Breast epithelium (tissue), 3 donors: ENCODE results near the gene MESP2.

Experiments used
- POLR2A ChIP-seq: fragments of 450-650 bp; IDR thresholded peaks from one replicate; pipeline ENCODE4 v1.6.1; 2016; ENCODE audit warnings: antibody characterized with exemption, mild to moderate bottlenecking, moderate library complexity
- POLR2AphosphoS5 ChIP-seq, 3 donors: sonication (generic); formaldehyde crosslinking; IDR thresholded peaks; one replicate each; pipeline ENCODE4 v1.6.1; 2017; ENCODE audit warnings: antibody characterized with exemption in 3 of 3
- TF ChIP-seq, protein P1 (sequence below), 3 donors: fragments of 450-650 bp; IDR thresholded peaks; one replicate each; pipeline ENCODE4 v1.5.1; 2016 to 2017; ENCODE audit warnings: antibody characterized with exemption in 3 of 3, mild to moderate bottlenecking in 3 of 3, moderate library complexity in 3 of 3

DNA sequence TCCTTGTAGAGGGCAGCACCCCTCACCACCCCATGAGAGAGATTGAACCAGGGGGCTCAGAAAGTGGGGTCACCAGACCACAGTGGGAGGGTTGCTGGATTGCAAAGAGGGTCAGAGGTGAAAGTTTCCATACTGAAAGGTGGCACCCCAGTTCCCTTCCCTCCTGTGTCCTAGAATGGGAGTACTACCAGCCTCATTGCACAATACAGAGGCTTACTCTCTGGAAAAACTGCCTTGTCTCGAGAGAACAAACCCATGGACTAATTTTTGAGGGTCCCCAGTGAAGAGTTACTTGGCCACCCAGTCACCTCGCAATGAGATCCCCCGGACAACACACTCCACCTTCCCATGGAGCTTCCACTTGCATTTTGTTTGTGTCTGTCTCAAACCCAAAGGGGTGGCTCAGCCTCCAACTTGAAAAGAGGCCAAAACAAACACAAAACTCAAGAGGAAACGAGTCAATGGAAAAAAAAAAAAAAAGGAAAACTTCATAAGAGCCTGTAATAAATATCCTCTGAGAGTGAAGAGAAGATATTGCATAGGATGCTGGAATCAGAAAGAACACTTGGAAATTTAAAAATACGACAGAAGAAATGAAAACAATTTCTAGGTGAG, 18.6 kb downstream of the MESP2 start:
- TF ChIP-seq, protein P1, sequence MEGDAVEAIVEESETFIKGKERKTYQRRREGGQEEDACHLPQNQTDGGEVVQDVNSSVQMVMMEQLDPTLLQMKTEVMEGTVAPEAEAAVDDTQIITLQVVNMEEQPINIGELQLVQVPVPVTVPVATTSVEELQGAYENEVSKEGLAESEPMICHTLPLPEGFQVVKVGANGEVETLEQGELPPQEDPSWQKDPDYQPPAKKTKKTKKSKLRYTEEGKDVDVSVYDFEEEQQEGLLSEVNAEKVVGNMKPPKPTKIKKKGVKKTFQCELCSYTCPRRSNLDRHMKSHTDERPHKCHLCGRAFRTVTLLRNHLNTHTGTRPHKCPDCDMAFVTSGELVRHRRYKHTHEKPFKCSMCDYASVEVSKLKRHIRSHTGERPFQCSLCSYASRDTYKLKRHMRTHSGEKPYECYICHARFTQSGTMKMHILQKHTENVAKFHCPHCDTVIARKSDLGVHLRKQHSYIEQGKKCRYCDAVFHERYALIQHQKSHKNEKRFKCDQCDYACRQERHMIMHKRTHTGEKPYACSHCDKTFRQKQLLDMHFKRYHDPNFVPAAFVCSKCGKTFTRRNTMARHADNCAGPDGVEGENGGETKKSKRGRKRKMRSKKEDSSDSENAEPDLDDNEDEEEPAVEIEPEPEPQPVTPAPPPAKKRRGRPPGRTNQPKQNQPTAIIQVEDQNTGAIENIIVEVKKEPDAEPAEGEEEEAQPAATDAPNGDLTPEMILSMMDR (IDR thresholded peaks at IDR 0.05), result no peak
- TF ChIP-seq POLR2A, result no peak
- TF ChIP-seq POLR2AphosphoS5 (IDR thresholded peaks at IDR 0.05), result no peak
